Panc1 (cell line): Measurements from ENCODE around the gene PAX5. TPM values are rescaled to one million over a fixed set of nuclear protein-coding genes. Genes with fewer than 3 reads are reported as not detected.

Experiments
- ATAC-seq: fragments of 200-7000 bp; cut with Tn5 transposase; 2 replicates; pipeline ENCODE4 v1.9.1; 2020; ENCODE audit warnings: mild to moderate bottlenecking, moderate library complexity
- BruUV-seq: library from RNA; stranded (reverse); fragments of 400-500 nt; replicated peaks from 2 replicates; lab custom pipeline; 2021; lab: Mats Ljungman, UMichigan
- CTCF ChIA-PET: fragments of 300-600 bp; sonication (Branson Sonifier 250); formaldehyde crosslinking; loops from one replicate; lab custom pipeline; 2022; ENCODE audit warnings: antibody characterized with exemption; lab: Charles Lee
- POLR2A ChIA-PET: fragments of 300-600 bp; sonication (Branson Sonifier 250); formaldehyde crosslinking; loops from one replicate; lab custom pipeline; 2022; ENCODE audit warnings: antibody characterized with exemption; lab: Charles Lee
- DNase-seq: peaks from one replicate; pipeline ENCODE4 v3.0.0-alpha.2; 2010; ENCODE audit warnings: low read depth, low spot score
- H3K27ac ChIP-seq: 2 replicates; pipeline ENCODE4 v1.5.1; 2011; ENCODE audit warnings: mild to moderate bottlenecking, low read length, inconsistent platforms
- H3K27me3 ChIP-seq: fragments of 200-500 bp; sonication (Bioruptor generic); 2 replicates; pipeline ENCODE4 v1.6.0; 2014; ENCODE audit warnings: low read length, inconsistent platforms; ENCODE audit not compliant: control insufficient read depth, insufficient read depth
- H3K36me3 ChIP-seq: fragments of 200-500 bp; sonication (Bioruptor generic); 2 replicates; pipeline ENCODE4 v1.5.1; 2014; ENCODE audit warnings: inconsistent platforms, mild to moderate bottlenecking, low read length, moderate library complexity; ENCODE audit not compliant: control insufficient read depth, insufficient read depth
- H3K4me1 ChIP-seq: 2 replicates; pipeline ENCODE4 v1.5.1; 2011; ENCODE audit warnings: inconsistent platforms, mild to moderate bottlenecking, low read length, moderate library complexity; ENCODE audit not compliant: control insufficient read depth, insufficient read depth
- H3K4me3 ChIP-seq, 2 experiments: 2 replicates each; pipeline ENCODE4 v1.5.1; 2011 to 2012; ENCODE audit warnings: low read depth in 2 of 2, low read length in 2 of 2, mild to moderate bottlenecking in 2 of 2, inconsistent platforms in 1 of 2, moderate library complexity in 1 of 2
- H3K9me3 ChIP-seq: fragments of 200-500 bp; sonication (Bioruptor generic); 2 replicates; pipeline ENCODE4 v1.5.1; 2014; ENCODE audit warnings: low read depth, mild to moderate bottlenecking, inconsistent platforms, low read length, moderate library complexity; ENCODE audit not compliant: control insufficient read depth, insufficient read depth
- POLR2AphosphoS5 ChIP-seq: IDR thresholded peaks from 2 replicates; pipeline ENCODE4 v1.6.1; 2012; ENCODE audit warnings: mild to moderate bottlenecking, low read depth, low read length, moderate library complexity
- SIN3A ChIP-seq: IDR thresholded peaks from 2 replicates; pipeline ENCODE4 v1.6.1; 2012; ENCODE audit warnings: low read depth, mild to moderate bottlenecking, low read length, moderate library complexity, borderline replicate concordance; ENCODE audit not compliant: insufficient read depth
- TCF7L2 ChIP-seq: IDR thresholded peaks from 2 replicates; pipeline ENCODE4 v1.6.1; 2011; ENCODE audit warnings: mild to moderate bottlenecking, low read depth, low read length, inconsistent platforms
- in situ Hi-C: cut with HindIII; loops from 2 replicates; pipeline ENCODE4 v1.10.0; 2016; ENCODE audit warnings: low sequenced_read_pairs, low pct_unique_long_range_greater_than_20kb
- intact Hi-C: fragments of 100-400 bp; cut with micrococcal nuclease; formaldehyde crosslinking; loops from one replicate; pipeline ENCODE4 v1.10.0; 2022; ENCODE audit not compliant: unreplicated experiment
- total RNA-seq: library from RNA; stranded (reverse); gene quantifications from one replicate; pipeline ENCODE4 v1.2.1, GENCODE V29; 2021; ENCODE audit not compliant: unreplicated experiment
- TF ChIP-seq, protein P1 (sequence below): fragments of 450-650 bp; IDR thresholded peaks from 2 replicates; pipeline ENCODE4 v1.5.1; 2017; ENCODE audit warnings: mild to moderate bottlenecking
- TF ChIP-seq, protein P2 (sequence below), 2 experiments: IDR thresholded peaks; 2 replicates each; pipeline ENCODE4 v1.6.1; 2011 to 2012; ENCODE audit warnings: low read depth in 2 of 2, control low read depth in 1 of 2, low read length in 1 of 2, mild to moderate bottlenecking in 1 of 2, moderate library complexity in 1 of 2; ENCODE audit not compliant: insufficient read depth in 1 of 2

PAX5 gene
- total RNA-seq, 1 experiment from 2014 or later: 0.39 TPM

DNA sequence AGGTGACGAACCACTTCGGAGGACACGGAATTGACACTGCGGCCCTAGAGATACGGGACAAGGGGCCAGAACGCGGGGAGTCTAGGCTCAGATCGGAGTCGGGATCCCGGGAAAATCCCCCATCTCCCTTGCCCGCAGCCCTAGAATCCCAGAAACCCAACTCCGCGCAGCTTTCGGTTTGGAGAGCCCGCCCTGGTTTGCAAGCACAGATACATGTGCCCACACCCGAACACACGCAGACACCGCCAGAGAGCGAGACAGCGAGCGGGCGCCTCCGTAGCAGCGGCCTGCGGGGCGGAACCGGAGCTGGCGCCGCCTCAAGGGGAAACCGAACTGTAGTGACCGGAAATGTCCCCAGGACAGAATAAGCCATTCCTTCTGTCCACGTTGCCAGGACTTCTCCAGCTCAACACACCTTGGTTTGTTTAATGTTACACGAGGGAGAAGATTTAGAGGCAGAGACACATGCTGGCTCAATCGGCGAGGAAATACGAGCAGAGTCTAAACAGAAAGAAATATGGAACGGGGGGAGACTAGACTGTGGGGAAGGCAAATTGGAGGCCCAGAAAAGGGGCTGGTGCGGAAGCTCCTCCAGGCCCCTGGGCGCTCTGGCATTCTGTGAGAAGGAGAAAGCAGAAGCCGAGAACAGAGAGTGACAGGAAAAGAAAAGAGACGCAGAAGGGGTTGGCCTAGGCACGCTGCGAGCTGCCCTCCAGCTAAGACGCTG lies 2.9 kb upstream of the PAX5 start (continued):
- no peak for TF ChIP-seq SIN3A

- ChIA-PET CTCF (no interaction called here), POLR2A (interaction anchor here (0.6 kb wide), 1 partner anchor 94 kb away, joined by 7 read pairs; no protein-coding TSS in a partner anchor)
- ATAC-seq: no peak; the same call in 1 of the 2 replicates
- intact Hi-C loops (no loop called here), in situ Hi-C loops (no loop called here)
- DNase-seq: no peak
- Histone ChIP-seq H3K36me3 (no peaks in the 10 kb centered on the region), H3K27me3 (peaks cover 46% of the 10 kb centered on the region), H3K9me3 (no peaks in the 10 kb centered on the region), H3K4me1 (peaks cover 19% of the 10 kb centered on the region), H3K27ac (peak overlapping the region; percentile 77), H3K4me3 (peak overlapping the region; percentile 53 to 78)
- no TSS peak for BruUV-seq
- TF ChIP-seq POLR2AphosphoS5: no peak
- TF ChIP-seq, protein P1, sequence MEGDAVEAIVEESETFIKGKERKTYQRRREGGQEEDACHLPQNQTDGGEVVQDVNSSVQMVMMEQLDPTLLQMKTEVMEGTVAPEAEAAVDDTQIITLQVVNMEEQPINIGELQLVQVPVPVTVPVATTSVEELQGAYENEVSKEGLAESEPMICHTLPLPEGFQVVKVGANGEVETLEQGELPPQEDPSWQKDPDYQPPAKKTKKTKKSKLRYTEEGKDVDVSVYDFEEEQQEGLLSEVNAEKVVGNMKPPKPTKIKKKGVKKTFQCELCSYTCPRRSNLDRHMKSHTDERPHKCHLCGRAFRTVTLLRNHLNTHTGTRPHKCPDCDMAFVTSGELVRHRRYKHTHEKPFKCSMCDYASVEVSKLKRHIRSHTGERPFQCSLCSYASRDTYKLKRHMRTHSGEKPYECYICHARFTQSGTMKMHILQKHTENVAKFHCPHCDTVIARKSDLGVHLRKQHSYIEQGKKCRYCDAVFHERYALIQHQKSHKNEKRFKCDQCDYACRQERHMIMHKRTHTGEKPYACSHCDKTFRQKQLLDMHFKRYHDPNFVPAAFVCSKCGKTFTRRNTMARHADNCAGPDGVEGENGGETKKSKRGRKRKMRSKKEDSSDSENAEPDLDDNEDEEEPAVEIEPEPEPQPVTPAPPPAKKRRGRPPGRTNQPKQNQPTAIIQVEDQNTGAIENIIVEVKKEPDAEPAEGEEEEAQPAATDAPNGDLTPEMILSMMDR: no peak
- no peak for TF ChIP-seq SIN3A
- TF ChIP-seq TCF7L2: no peak
- TF ChIP-seq, protein P2, sequence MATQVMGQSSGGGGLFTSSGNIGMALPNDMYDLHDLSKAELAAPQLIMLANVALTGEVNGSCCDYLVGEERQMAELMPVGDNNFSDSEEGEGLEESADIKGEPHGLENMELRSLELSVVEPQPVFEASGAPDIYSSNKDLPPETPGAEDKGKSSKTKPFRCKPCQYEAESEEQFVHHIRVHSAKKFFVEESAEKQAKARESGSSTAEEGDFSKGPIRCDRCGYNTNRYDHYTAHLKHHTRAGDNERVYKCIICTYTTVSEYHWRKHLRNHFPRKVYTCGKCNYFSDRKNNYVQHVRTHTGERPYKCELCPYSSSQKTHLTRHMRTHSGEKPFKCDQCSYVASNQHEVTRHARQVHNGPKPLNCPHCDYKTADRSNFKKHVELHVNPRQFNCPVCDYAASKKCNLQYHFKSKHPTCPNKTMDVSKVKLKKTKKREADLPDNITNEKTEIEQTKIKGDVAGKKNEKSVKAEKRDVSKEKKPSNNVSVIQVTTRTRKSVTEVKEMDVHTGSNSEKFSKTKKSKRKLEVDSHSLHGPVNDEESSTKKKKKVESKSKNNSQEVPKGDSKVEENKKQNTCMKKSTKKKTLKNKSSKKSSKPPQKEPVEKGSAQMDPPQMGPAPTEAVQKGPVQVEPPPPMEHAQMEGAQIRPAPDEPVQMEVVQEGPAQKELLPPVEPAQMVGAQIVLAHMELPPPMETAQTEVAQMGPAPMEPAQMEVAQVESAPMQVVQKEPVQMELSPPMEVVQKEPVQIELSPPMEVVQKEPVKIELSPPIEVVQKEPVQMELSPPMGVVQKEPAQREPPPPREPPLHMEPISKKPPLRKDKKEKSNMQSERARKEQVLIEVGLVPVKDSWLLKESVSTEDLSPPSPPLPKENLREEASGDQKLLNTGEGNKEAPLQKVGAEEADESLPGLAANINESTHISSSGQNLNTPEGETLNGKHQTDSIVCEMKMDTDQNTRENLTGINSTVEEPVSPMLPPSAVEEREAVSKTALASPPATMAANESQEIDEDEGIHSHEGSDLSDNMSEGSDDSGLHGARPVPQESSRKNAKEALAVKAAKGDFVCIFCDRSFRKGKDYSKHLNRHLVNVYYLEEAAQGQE (IDR thresholded peaks at IDR 0.05; ENCODE audit: insufficient read depth in 1 of 2, low read depth in 2 of 2, low read length in 1 of 2): no peak
These were observed 2.3 kb upstream of the PAX5 start for GRCh38 chr9:37036371-37036775.

- Histone ChIP-seq H3K4me1 (peaks cover 19% of the 10 kb centered on the region), H3K4me3 (peak overlapping the region; percentile 8 to 78; a peak in 3 of 4 replicates), H3K27ac (no peak overlapping the region), H3K27me3 (peaks cover 49% of the 10 kb centered on the region), H3K9me3 (no peaks in the 10 kb centered on the region), H3K36me3 (no peaks in the 10 kb centered on the region)
- no peak for DNase-seq
- BruUV-seq: no TSS peak
- intact Hi-C loops (loop anchor here (2.0 kb wide), 1 partner anchor 43 kb away; no protein-coding TSS in a partner anchor), in situ Hi-C loops (no loop called here)
- ChIA-PET POLR2A (interaction anchor here (0.6 kb wide), 1 partner anchor 95 kb away, joined by 7 read pairs; no protein-coding TSS in a partner anchor), CTCF (no interaction called here)
- no peak for ATAC-seq
- TF ChIP-seq SIN3A (no peak), TCF7L2 (peak; percentile 74)
These were observed 1.7 kb upstream of the PAX5 start for GRCh38 chr9:37035648-37036370.
